ENCODE measurements around the gene CNTNAP2.

GRCh38 chr7:146948703-146949102, 832.1 kb downstream of the CNTNAP2 start:
- no peak for TF ChIP-seq POLR2A (IDR thresholded peaks at IDR 0.05)
- TF ChIP-seq, protein P1, sequence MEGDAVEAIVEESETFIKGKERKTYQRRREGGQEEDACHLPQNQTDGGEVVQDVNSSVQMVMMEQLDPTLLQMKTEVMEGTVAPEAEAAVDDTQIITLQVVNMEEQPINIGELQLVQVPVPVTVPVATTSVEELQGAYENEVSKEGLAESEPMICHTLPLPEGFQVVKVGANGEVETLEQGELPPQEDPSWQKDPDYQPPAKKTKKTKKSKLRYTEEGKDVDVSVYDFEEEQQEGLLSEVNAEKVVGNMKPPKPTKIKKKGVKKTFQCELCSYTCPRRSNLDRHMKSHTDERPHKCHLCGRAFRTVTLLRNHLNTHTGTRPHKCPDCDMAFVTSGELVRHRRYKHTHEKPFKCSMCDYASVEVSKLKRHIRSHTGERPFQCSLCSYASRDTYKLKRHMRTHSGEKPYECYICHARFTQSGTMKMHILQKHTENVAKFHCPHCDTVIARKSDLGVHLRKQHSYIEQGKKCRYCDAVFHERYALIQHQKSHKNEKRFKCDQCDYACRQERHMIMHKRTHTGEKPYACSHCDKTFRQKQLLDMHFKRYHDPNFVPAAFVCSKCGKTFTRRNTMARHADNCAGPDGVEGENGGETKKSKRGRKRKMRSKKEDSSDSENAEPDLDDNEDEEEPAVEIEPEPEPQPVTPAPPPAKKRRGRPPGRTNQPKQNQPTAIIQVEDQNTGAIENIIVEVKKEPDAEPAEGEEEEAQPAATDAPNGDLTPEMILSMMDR (IDR thresholded peaks at IDR 0.05) = no peak
